ENCODE measurements around the gene TPRX1.

DNA sequence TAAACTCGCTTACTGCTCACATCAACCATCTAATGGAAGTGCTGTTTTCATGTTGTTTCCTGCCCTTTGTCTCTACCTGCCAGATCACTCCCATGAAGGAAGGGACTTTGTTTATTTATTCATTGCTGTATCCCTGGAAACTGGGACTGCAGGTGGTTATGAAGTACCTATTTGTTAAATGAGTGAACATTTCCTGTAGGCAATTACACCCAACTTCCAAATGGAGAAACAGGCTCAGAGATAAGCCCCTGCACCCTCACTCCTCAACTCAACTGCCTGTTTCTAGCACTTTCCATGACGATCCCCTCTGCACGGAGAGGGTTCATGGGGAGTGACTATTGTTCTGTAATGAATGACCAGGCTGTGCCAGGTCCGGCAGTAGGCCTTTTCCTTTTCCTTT lies 27.8 kb downstream of the TPRX1 start:
- TF ChIP-seq, protein P1, sequence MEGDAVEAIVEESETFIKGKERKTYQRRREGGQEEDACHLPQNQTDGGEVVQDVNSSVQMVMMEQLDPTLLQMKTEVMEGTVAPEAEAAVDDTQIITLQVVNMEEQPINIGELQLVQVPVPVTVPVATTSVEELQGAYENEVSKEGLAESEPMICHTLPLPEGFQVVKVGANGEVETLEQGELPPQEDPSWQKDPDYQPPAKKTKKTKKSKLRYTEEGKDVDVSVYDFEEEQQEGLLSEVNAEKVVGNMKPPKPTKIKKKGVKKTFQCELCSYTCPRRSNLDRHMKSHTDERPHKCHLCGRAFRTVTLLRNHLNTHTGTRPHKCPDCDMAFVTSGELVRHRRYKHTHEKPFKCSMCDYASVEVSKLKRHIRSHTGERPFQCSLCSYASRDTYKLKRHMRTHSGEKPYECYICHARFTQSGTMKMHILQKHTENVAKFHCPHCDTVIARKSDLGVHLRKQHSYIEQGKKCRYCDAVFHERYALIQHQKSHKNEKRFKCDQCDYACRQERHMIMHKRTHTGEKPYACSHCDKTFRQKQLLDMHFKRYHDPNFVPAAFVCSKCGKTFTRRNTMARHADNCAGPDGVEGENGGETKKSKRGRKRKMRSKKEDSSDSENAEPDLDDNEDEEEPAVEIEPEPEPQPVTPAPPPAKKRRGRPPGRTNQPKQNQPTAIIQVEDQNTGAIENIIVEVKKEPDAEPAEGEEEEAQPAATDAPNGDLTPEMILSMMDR (IDR thresholded peaks at IDR 0.05; ENCODE audit: extremely low read depth in 1 of 2, insufficient read depth in 1 of 2, low read depth in 1 of 2, low read length in 2 of 2): no peak
- TF ChIP-seq FOS (IDR thresholded peaks at IDR 0.05; ENCODE audit: borderline replicate concordance, insufficient read depth, low read length): no peak
- TF ChIP-seq POLR2A (IDR thresholded peaks at IDR 0.05; ENCODE audit: low read depth, low read length): no peak
- TF ChIP-seq EZH2 (IDR thresholded peaks at IDR 0.05; ENCODE audit: borderline replicate concordance, low read depth, low read length, severe bottlenecking): no peak
- no peak for TF ChIP-seq POLR2AphosphoS5 (IDR thresholded peaks at IDR 0.05; ENCODE audit: insufficient read depth, low read depth, low read length)
- TF ChIP-seq, protein P2, sequence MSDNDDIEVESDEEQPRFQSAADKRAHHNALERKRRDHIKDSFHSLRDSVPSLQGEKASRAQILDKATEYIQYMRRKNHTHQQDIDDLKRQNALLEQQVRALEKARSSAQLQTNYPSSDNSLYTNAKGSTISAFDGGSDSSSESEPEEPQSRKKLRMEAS (IDR thresholded peaks at IDR 0.05; ENCODE audit: insufficient read depth, insufficient read length): no peak
- no peak for TF ChIP-seq JUN (IDR thresholded peaks at IDR 0.05; ENCODE audit: borderline replicate concordance, insufficient read depth, insufficient read length, low read depth)
- TF ChIP-seq GATA2 (IDR thresholded peaks at IDR 0.05; ENCODE audit: insufficient read depth, insufficient read length, low read depth, low read length): no peak
- no peak for TF ChIP-seq MYC (IDR thresholded peaks at IDR 0.05; ENCODE audit: low read depth, low read length)

All from endothelial cell of umbilical vein (primary cell).